Activated CD8-positive, alpha-beta memory T cell treated with anti-CD3 and anti-CD28 coated beads, Interleukin-2, amount 10 ng/mL, durations not matched to agents 7 days and 5 days (primary cell): ENCODE measurements around the gene SLC22A13. TPM values are rescaled to one million over a fixed set of nuclear protein-coding genes. Genes with fewer than 3 reads are reported as not detected.

Experiments used
- ATAC-seq: fragments of 150-1000 bp; cut with Tn5 transposase; one replicate; pipeline ENCODE4 v1.10.0; 2021; ENCODE audit warnings: moderate library complexity
- CTCF ChIA-PET: fragments of 350-600 bp; sonication (Branson Sonifier 250); formaldehyde crosslinking; loops from one replicate; lab custom pipeline; 2021; ENCODE audit warnings: antibody characterized with exemption; lab: Charles Lee
- DNase-seq: peaks from one replicate; pipeline ENCODE4 v3.0.0-alpha.2; 2020
- H3K27ac Mint-ChIP-seq: one replicate; pipeline ENCODE4 v1.8.0; 2021; ENCODE audit warnings: mild to moderate bottlenecking, mixed read lengths
- H3K27me3 Mint-ChIP-seq: one replicate; pipeline ENCODE4 v1.8.0; 2021; ENCODE audit warnings: mixed read lengths
- H3K36me3 Mint-ChIP-seq: one replicate; pipeline ENCODE4 v1.8.0; 2021; ENCODE audit warnings: mild to moderate bottlenecking, mixed read lengths
- H3K4me1 Mint-ChIP-seq: one replicate; pipeline ENCODE4 v1.8.0; 2021; ENCODE audit warnings: mixed read lengths
- H3K4me3 Mint-ChIP-seq: one replicate; pipeline ENCODE4 v1.8.0; 2021; ENCODE audit warnings: mild to moderate bottlenecking, moderate library complexity, mixed read lengths
- H3K9me3 Mint-ChIP-seq: one replicate; pipeline ENCODE4 v1.8.0; 2022; ENCODE audit warnings: low read depth, mixed read lengths
- total RNA-seq, 2 experiments: library from RNA; stranded (reverse); gene quantifications; one replicate each; pipeline ENCODE4 v1.2.3, GENCODE V29; 2021

The SLC22A13 gene
- total RNA-seq, 2 experiments from 2014 or later, result 0.47 to 1.1 TPM

DNA sequence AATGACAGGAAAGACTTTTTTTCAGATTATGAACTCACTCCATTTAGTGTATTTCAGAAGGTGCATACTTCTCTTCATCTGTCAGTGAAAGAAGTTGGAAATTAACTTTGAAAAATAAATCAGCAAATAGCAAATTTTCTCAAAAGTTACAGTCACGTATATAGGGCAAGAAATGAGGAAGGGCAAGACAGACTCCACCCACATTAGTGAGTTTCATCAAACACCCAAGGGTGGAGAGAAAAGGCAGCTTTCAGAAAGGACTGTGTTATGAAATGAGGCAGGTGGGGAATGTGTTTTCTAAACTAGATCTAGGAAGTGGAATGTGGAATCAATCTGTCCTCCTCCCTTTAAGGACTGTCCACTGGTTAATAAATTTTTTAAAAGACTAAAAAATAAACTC, 2.9 kb downstream of the SLC22A13 start:
- Mint-ChIP-seq H3K27ac (no peak overlapping the region), H3K36me3 (peaks cover 2% of the 10 kb centered on the region), H3K4me1 (peaks cover 4% of the 10 kb centered on the region), H3K27me3 (no peaks in the 10 kb centered on the region), H3K4me3 (no peak overlapping the region), H3K9me3 (no peaks in the 10 kb centered on the region)
- CTCF ChIA-PET, result no interaction called here
- DNase-seq (no peak), ATAC-seq (no peak)

DNA sequence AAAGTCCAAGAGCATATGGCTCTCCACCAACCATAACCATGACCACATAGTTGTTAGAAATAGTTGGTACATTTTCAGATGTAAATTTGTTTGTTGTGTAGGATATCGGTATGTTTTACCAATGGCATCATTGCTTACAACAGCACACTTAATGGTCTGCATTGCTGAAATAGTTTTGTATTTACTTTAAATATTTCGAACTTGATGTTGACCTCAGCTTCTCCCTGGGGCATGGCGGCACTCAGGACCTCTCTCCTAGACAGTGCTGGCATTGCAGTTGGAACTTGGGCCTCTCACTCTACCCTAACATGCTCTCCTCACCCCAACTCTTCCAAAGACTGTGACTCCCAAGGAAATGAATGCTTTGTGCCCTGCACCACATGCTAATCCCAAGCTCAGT, 5.0 kb downstream of the SLC22A13 start:
- H3K27me3 Mint-ChIP-seq, result no peaks in the 10 kb centered on the region
- peaks cover 4% of the 10 kb centered on the region for H3K4me1 Mint-ChIP-seq
- H3K27ac Mint-ChIP-seq, result no peak overlapping the region
- ATAC-seq, result no peak
- CTCF ChIA-PET, result no interaction called here
- H3K36me3 Mint-ChIP-seq, result peaks cover 2% of the 10 kb centered on the region
- DNase-seq, result no peak
- H3K9me3 Mint-ChIP-seq, result no peaks in the 10 kb centered on the region
- no peak overlapping the region for H3K4me3 Mint-ChIP-seq

DNA sequence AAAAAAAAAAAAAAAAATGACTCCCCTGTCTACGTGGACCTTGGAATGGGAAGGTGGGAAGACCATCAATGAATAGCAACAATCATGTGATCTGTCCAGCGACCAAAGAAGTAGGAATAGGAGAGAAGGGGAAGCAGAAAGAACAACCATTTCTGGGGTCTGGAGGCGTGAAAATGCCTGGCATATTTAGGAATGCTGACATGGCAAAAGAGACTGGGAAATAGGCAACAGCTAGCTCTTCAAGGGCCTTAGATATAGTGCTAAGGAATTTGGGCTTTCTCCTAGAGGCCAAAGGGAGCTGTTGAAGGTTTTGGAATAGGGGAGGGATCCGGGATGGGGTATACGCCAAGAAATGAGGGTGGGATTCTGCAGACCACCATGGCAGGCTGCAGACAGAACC, 5.9 kb downstream of the SLC22A13 start:
- no peak overlapping the region for H3K27ac Mint-ChIP-seq
- H3K4me3 Mint-ChIP-seq, result no peak overlapping the region
- H3K9me3 Mint-ChIP-seq, result no peaks in the 10 kb centered on the region
- no peak for DNase-seq
- ATAC-seq, result no peak
- H3K36me3 Mint-ChIP-seq, result peaks cover 2% of the 10 kb centered on the region
- H3K4me1 Mint-ChIP-seq, result peaks cover 4% of the 10 kb centered on the region
- no peaks in the 10 kb centered on the region for H3K27me3 Mint-ChIP-seq
- CTCF ChIA-PET, result interaction anchor here (0.7 kb wide), 1 partner anchor 241 kb away, joined by 3 read pairs; no protein-coding TSS in a partner anchor

DNA sequence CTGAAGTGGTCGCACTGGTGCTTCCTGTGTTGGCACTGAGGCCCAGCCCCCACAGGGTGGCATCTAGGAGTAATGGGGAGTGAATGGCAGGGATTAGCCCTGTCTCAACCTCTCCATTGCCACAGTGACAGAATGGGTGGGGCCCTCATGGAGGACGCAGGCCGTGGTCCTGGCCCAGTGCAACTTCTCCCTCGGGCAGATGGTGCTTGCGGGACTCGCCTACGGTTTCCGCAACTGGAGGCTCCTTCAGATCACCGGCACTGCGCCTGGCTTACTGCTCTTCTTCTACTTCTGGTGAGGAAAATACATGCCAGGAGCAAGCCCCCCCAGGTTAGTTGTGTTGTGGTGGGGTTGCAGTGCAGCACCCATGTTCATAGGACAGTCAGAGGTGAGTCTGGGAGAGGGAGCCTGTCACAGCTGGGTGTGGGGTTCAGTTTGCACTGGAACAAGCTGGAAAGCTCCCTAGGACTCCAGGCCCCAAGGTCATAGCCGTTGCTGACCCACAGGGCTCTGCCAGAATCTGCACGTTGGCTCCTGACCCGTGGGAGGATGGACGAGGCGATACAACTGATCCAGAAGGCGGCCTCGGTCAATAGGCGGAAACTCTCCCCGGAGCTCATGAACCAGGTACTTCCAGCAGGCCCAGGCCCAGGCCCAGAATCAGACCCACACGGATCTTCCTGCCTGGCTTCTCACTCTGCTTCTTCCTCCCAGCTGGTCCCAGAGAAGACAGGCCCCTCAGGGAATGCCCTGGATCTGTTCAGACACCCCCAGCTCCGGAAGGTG, 9.4 kb downstream of the SLC22A13 start:
- no peaks in the 10 kb centered on the region for H3K4me1 Mint-ChIP-seq
- H3K36me3 Mint-ChIP-seq, result peaks cover 2% of the 10 kb centered on the region
- H3K27me3 Mint-ChIP-seq, result no peaks in the 10 kb centered on the region
- H3K4me3 Mint-ChIP-seq, result no peak overlapping the region
- no peaks in the 10 kb centered on the region for H3K9me3 Mint-ChIP-seq
- no peak for ATAC-seq
- CTCF ChIA-PET, result no interaction called here
- no peak for DNase-seq
- H3K27ac Mint-ChIP-seq, result no peak overlapping the region

DNA sequence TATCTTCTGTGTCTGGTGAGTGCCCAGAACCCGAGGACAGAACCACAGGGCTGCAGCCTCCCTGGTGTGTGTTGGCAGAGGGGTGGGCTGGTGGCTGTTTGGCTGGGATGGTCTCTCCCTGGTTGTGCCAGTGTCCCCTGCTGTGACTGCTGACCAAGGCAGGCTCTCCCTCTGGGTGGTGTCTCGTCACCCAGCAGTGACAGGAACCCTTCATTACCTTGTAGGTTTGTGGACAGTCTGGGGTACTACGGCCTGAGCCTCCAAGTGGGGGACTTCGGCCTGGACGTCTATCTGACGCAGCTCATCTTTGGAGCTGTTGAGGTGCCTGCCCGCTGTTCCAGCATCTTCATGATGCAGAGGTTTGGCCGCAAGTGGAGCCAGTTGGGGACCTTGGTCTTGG, 10.0 kb downstream of the SLC22A13 start:
- no peak overlapping the region for H3K27ac Mint-ChIP-seq
- peaks cover 2% of the 10 kb centered on the region for H3K36me3 Mint-ChIP-seq
- no peaks in the 10 kb centered on the region for H3K27me3 Mint-ChIP-seq
- CTCF ChIA-PET, result no interaction called here
- DNase-seq (no peak), ATAC-seq (no peak)
- no peaks in the 10 kb centered on the region for H3K4me1 Mint-ChIP-seq
- no peak overlapping the region for H3K4me3 Mint-ChIP-seq
- H3K9me3 Mint-ChIP-seq, result no peaks in the 10 kb centered on the region

DNA sequence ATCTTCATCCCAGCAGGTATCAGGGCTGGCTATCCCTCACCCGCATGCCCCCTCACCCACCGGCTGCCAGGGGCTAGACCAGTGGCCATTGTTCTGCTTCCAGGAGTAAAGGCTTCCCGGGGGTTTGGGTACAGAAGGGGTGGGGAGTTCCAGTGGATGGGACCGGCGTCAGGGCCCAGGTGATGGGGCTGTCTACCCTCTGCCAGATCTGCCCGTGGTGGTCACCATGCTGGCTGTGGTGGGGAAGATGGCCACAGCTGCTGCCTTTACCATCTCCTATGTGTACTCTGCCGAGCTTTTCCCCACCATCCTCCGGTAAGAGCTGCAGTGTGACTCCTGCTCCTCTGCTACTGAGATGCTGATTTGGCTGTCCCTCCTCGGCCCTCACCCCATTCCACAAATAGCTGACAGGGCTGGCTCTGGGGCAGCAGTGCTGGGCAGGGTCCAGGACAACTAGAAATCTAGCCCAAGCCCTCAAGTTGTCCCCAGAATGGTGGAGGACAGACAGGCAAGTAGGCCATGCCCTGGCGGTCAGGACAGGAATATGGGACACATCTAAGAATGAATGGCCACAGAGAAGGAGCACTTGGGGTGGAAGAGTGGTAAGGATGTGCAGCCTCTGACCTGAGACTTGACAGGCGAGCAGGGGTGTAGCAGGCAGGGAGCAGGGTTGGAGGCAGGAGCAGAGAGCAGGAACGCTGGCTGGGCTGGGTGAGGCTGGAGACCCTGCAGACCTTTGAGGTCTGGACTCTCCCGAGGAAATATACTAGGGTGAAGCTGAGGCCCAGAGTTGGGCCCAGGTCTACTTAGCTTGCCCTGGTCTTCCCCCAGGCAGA, 10.7 kb downstream of the SLC22A13 start:
- H3K4me3 Mint-ChIP-seq, result no peak overlapping the region
- no peaks in the 10 kb centered on the region for H3K27me3 Mint-ChIP-seq
- CTCF ChIA-PET, result no interaction called here
- no peaks in the 10 kb centered on the region for H3K4me1 Mint-ChIP-seq
- no peaks in the 10 kb centered on the region for H3K9me3 Mint-ChIP-seq
- no peak for ATAC-seq
- no peaks in the 10 kb centered on the region for H3K36me3 Mint-ChIP-seq
- H3K27ac Mint-ChIP-seq, result no peak overlapping the region
- peak; percentile 27 for DNase-seq

DNA sequence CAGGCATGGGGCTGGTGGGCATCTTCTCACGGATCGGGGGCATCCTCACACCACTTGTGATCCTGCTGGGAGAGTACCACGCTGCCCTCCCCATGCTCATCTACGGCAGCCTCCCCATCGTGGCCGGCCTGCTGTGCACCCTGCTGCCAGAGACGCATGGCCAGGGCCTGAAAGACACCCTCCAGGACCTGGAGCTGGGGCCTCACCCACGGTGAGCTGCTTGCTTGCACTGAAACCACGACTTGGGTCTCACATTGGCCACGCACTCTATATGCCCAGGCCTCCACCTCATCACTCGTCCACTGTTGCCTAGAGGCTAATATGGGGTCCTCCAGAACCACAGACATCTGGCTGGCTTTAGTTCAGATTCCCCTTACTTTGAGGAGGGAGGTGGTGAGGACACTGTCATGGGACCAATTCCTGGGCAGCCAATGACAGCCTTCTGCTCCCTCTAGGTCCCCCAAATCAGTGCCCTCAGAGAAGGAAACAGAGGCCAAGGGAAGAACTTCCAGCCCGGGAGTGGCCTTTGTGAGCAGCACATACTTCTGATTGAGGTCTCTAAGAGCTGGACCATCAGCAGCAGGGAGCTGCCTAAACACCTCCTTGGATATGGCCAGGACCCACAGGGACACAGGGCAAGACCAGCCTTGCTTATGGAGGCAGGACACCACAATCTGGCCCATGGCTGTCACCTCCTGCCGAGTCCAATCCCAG, 11.5 kb downstream of the SLC22A13 start:
- ATAC-seq (no peak), DNase-seq (peak; percentile 19)
- CTCF ChIA-PET, result no interaction called here
- H3K27me3 Mint-ChIP-seq, result no peaks in the 10 kb centered on the region
- no peaks in the 10 kb centered on the region for H3K36me3 Mint-ChIP-seq
- H3K9me3 Mint-ChIP-seq, result no peaks in the 10 kb centered on the region
- H3K4me3 Mint-ChIP-seq, result no peak overlapping the region
- H3K4me1 Mint-ChIP-seq, result no peaks in the 10 kb centered on the region
- H3K27ac Mint-ChIP-seq, result no peak overlapping the region

DNA sequence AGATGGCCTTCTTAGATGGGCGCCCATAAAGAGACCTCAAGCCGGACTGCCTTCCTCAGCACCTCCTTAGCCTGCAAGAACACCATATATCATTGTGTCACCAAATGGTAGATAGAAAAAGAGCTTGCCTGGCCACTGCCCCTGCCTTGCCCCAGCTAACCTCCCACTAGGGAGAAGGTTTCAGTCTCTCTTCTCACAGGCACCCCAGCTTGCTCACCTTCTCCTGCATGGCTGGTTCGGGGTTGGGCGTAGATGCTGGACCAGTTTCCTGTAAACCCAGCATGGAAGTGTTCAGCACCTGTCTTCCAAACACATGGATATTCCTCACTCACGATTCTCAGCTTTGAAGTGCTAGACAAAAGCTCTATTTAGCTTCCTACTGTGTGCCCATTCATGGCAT, 13.2 kb downstream of the SLC22A13 start:
- DNase-seq (no peak), ATAC-seq (no peak)
- no peaks in the 10 kb centered on the region for H3K27me3 Mint-ChIP-seq
- CTCF ChIA-PET, result no interaction called here
- H3K9me3 Mint-ChIP-seq, result no peaks in the 10 kb centered on the region
- H3K4me3 Mint-ChIP-seq, result no peak overlapping the region
- no peaks in the 10 kb centered on the region for H3K36me3 Mint-ChIP-seq
- H3K27ac Mint-ChIP-seq, result no peak overlapping the region
- no peaks in the 10 kb centered on the region for H3K4me1 Mint-ChIP-seq

DNA sequence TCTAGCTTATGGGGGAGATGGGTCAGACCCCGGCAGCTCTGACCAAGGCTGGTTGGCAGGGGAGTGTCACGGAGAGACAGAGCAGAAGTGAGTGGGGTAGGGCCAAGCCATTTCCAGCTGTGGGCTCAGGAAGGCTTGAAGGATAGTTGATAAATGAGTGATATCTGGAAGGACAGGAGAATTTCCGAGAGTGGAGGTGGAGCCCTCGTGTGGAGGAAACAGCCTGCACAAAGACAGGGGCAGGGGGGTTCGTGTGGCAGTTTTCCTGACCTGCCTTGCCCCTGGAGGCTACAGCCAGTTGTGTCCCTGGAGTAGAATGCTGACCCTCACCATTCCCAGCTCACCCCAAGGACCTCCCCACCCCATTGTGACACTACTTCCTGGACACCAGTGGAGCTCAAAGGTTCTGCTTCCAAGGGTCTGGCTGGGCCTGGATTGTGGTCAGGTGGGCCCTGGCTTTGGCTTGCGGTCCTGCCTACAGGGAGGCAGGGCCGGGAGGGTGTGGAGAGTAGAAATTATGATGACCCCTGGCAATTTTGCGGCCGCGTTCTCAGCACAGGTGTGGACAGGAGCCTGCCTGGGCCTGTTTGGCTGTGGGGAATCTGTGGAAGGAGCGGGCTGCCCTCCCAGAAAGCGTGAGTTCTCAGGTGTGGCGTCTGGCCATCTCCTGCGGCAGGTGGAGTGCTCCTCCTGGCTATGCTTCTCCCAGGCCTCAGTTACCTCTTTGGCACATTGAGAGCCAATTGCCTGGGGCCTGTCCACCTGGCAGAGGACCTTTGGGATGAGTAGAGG, 16.5 kb downstream of the SLC22A13 start, which contains the start of gene SLC22A14:
SLC22A14 (plus strand) TSS at position 400 of the 792 bp plus-strand sequence. CDS start 23,733 bp downstream, outside the sequence.
- Mint-ChIP-seq H3K27ac (no peak within 1 kb of the TSS), H3K4me1 (no peaks in the 10 kb centered on the region), H3K4me3 (no peak within 1 kb of the TSS), H3K27me3 (no peaks in the 10 kb centered on the region), H3K9me3 (no peaks in the 10 kb centered on the region), H3K36me3 (no peaks in the 10 kb centered on the region)
- ATAC-seq (no peak), DNase-seq (no peak)
- CTCF ChIA-PET, result no interaction called here

DNA sequence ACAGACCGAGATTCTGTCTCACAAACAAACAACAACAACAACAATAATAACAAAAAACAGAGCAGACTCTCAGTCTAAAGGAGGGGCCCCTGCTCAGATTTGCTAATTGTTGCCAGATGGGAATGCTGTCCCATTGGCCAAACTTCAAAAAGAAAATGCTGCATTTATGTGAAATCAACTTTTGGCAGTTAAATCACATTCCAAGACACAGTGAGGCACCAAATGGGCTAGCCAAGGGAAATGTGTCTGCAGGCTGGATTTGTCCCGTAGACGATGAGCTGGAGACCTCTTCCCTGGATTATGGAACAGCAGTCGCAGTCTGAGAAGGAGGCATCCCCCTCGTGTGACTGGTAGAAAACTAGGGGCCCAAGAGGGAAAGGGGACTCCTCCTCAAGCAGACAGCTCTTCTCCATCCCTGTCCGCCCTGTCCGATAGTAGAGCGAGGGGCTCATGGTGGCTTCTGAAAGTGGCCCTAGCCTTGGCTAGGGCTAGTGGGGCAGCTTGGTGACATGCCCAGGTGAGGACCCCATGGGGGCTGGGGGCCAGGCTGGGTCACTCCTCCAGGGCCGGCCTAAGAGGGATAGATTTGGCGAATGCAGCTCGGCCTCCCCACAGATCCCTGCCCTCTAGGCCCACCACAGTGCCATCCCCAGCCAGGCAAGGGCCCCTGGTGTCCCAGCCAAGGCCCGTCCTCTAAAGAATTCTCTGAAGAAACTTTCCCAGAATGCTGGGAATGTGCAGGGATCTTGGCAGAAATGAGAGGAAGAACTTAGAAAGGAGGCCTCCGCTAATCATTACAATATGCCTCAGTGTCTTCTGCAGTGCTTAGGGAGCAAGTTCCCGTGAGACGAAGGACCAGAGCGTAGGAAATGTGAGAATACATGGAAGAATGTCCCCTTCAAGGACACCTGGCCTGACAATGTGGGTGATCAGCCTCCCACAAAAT, 18.5 kb downstream of the SLC22A13 start:
- H3K4me3 Mint-ChIP-seq, result no peak overlapping the region
- no peak for DNase-seq
- CTCF ChIA-PET, result no interaction called here
- H3K4me1 Mint-ChIP-seq, result no peaks in the 10 kb centered on the region
- no peaks in the 10 kb centered on the region for H3K36me3 Mint-ChIP-seq
- H3K9me3 Mint-ChIP-seq, result no peaks in the 10 kb centered on the region
- peaks cover 2% of the 10 kb centered on the region for H3K27me3 Mint-ChIP-seq
- H3K27ac Mint-ChIP-seq, result no peak overlapping the region
- ATAC-seq, result no peak

DNA sequence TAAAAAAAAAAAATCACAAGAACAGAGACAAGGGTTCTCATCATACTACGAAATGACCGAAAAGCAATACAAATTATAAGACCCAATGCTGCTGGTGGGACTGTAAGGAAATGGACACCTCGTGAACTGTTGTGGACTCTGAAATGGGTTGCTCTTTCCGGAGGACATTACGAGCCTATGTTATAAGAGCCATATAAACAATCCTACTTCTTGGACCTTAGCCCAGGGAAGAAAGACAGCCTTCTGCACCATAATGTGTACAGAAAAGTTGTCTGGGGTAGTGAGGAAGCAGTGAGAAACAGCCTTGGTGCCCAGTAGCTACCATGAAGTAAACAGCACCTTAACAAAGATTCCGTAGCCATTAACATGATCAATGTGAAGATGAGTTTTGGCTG, 19.1 kb downstream of the SLC22A13 start:
- ATAC-seq, result no peak
- CTCF ChIA-PET, result no interaction called here
- no peak for DNase-seq
- Mint-ChIP-seq H3K4me1 (no peaks in the 10 kb centered on the region), H3K9me3 (no peaks in the 10 kb centered on the region), H3K27me3 (peaks cover 2% of the 10 kb centered on the region), H3K27ac (no peak overlapping the region), H3K4me3 (no peak overlapping the region), H3K36me3 (no peaks in the 10 kb centered on the region)
